ENCODE data around the gene DLGAP1.

Gene DLGAP1

GRCh38 chr18:3966246-3966641 is 488.9 kb downstream of the DLGAP1 start:
- H3K36me3 ChIP-seq (ENCODE audit: control insufficient read depth, insufficient read depth, low read length) = no peaks in the 10 kb centered on the region
- no peaks in the 10 kb centered on the region; the same call in 1 of the 2 replicates for H3K27me3 ChIP-seq (replicated peaks; ENCODE audit: control insufficient read depth, insufficient read depth, low read length)
- no peak for DNase-seq (ENCODE audit: extremely low read depth, insufficient read length)
- no peak for TF ChIP-seq CTCF (IDR thresholded peaks at IDR 0.05; ENCODE audit: insufficient read depth, low read length, poor library complexity, severe bottlenecking)
- no peak overlapping the region for H3K4me3 ChIP-seq (replicated peaks; ENCODE audit: low read depth, low read length)

GRCh38 chr18:3960977-3961376 is 494.1 kb downstream of the DLGAP1 start:
- H3K36me3 ChIP-seq (ENCODE audit: control insufficient read depth, insufficient read depth, low read length) = no peaks in the 10 kb centered on the region
- no peak for DNase-seq (ENCODE audit: extremely low read depth, insufficient read length)
- TF ChIP-seq CTCF (IDR thresholded peaks at IDR 0.05; ENCODE audit: insufficient read depth, low read length, poor library complexity, severe bottlenecking) = no peak
- no peaks in the 10 kb centered on the region; the same call in 1 of the 2 replicates for H3K27me3 ChIP-seq (replicated peaks; ENCODE audit: control insufficient read depth, insufficient read depth, low read length)
- H3K4me3 ChIP-seq (replicated peaks; ENCODE audit: low read depth, low read length) = no peak overlapping the region

DNA sequence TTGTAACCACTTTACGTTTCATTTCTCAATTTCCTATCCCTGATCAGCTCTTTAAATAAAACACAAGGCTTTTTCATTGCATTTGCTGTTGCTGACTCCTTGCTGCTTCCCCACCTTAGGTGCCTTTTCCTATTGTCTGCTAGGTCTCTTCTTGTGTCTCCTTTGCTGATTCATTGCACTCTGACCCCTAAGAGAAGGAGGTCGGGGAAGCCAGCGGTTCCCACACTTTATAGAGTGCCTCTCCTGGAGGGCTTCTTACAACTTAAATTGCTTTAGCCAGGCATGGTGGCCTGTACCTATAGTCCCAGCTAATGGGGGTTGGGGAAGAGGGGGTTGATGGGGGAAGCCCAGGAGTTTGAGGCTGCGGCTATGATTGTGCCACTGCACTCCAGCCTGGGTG is 495.0 kb downstream of the DLGAP1 start:
- Histone ChIP-seq H3K36me3 (ENCODE audit: control insufficient read depth, insufficient read depth, low read length) (no peaks in the 10 kb centered on the region), H3K27me3 (replicated peaks; ENCODE audit: control insufficient read depth, insufficient read depth, low read length) (no peaks in the 10 kb centered on the region; the same call in 1 of the 2 replicates), H3K4me3 (replicated peaks; ENCODE audit: low read depth, low read length) (no peak overlapping the region)
- TF ChIP-seq CTCF (IDR thresholded peaks at IDR 0.05; ENCODE audit: insufficient read depth, low read length, poor library complexity, severe bottlenecking) = no peak
- no peak for DNase-seq (ENCODE audit: extremely low read depth, insufficient read length)

DNA sequence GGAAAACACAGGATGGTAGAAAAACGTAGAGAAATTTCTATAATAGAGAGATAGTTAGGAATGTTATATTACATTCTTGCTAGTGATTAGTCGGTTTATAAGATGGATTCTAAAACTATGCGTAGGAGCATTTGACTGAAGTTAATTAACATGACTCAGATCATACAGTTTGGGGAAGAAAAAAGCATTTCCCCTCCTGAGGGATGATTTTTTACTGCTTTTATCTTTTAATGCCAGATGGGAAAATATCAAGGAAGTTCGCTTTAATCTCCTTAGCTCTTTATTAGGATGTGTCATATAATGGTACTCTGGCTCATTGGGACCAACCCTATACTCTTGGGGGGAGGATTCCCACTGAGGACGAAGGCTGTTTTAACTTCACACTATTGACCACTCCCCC is 503.1 kb downstream of the DLGAP1 start:
- no peak overlapping the region for H3K4me3 ChIP-seq (replicated peaks; ENCODE audit: low read depth, low read length)
- DNase-seq (ENCODE audit: extremely low read depth, insufficient read length) = no peak
- no peaks in the 10 kb centered on the region for H3K36me3 ChIP-seq (ENCODE audit: control insufficient read depth, insufficient read depth, low read length)
- H3K27me3 ChIP-seq (replicated peaks; ENCODE audit: control insufficient read depth, insufficient read depth, low read length) = no peaks in the 10 kb centered on the region
- no peak for TF ChIP-seq CTCF (IDR thresholded peaks at IDR 0.05; ENCODE audit: insufficient read depth, low read length, poor library complexity, severe bottlenecking)

GRCh38 chr18:3950668-3951404 is 504.3 kb downstream of the DLGAP1 start:
- TF ChIP-seq CTCF (IDR thresholded peaks at IDR 0.05; ENCODE audit: insufficient read depth, low read length, poor library complexity, severe bottlenecking) = no peak
- DNase-seq (ENCODE audit: extremely low read depth, insufficient read length) = no peak
- Histone ChIP-seq H3K27me3 (replicated peaks; ENCODE audit: control insufficient read depth, insufficient read depth, low read length) (no peaks in the 10 kb centered on the region), H3K4me3 (replicated peaks; ENCODE audit: low read depth, low read length) (no peak overlapping the region), H3K36me3 (ENCODE audit: control insufficient read depth, insufficient read depth, low read length) (no peaks in the 10 kb centered on the region)

Measured in GM06990 (cell line).